A673 (cell line): ENCODE measurements around the gene RBM20. TPM values are rescaled to one million over a fixed set of nuclear protein-coding genes. Genes with fewer than 3 reads are reported as not detected.

Experiments used
- BruUV-seq: library from RNA; stranded (reverse); fragments of 400-500 nt; replicated peaks from 2 replicates; lab custom pipeline; 2021; lab: Mats Ljungman, UMichigan
- CTCF ChIA-PET: fragments of 300-600 bp; sonication (Branson Sonifier 250); formaldehyde crosslinking; loops from one replicate; lab custom pipeline; 2022; ENCODE audit warnings: antibody characterized with exemption; lab: Charles Lee
- POLR2A ChIA-PET: fragments of 300-600 bp; sonication (Branson Sonifier 250); formaldehyde crosslinking; loops from one replicate; lab custom pipeline; 2022; ENCODE audit warnings: antibody characterized with exemption; ENCODE audit not compliant: low non-redundant PET; lab: Charles Lee
- DNase-seq: peaks from one replicate; pipeline ENCODE4 v3.0.0-alpha.2; 2015; ENCODE audit warnings: low spot score
- H3K27ac ChIP-seq: fragments of 200-600 bp; sonication (generic); 2 replicates; pipeline ENCODE4 v1.5.1; 2016; ENCODE audit warnings: mixed run types, low read depth, mild to moderate bottlenecking, mixed read lengths, antibody characterized with exemption, low read length; ENCODE audit not compliant: poor library complexity, severe bottlenecking
- H3K27me3 ChIP-seq: fragments of 200-600 bp; sonication (generic); replicated peaks from 2 replicates; pipeline ENCODE4 v1.6.1; 2017; ENCODE audit warnings: mixed run types, low read depth, mild to moderate bottlenecking, mixed read lengths, antibody characterized with exemption, low read length; ENCODE audit not compliant: insufficient read depth, poor library complexity
- H3K36me3 ChIP-seq: fragments of 200-600 bp; sonication (generic); 2 replicates; pipeline ENCODE4 v1.6.1; 2016; ENCODE audit warnings: mixed run types, mild to moderate bottlenecking, mixed read lengths, antibody characterized with exemption, low read length; ENCODE audit not compliant: insufficient read depth, poor library complexity, severe bottlenecking
- H3K4me1 ChIP-seq: fragments of 200-600 bp; sonication (generic); 2 replicates; pipeline ENCODE4 v1.6.1; 2017; ENCODE audit warnings: mixed run types, mild to moderate bottlenecking, mixed read lengths, antibody characterized with exemption, low read length; ENCODE audit not compliant: insufficient read depth, poor library complexity, severe bottlenecking
- H3K4me3 ChIP-seq: fragments of 200-600 bp; sonication (generic); 2 replicates; pipeline ENCODE4 v1.5.1; 2016; ENCODE audit warnings: low read depth, mixed run types, mild to moderate bottlenecking, mixed read lengths, low read length; ENCODE audit not compliant: poor library complexity, severe bottlenecking
- H3K9me3 ChIP-seq: fragments of 200-600 bp; sonication (generic); 2 replicates; pipeline ENCODE4 v1.6.1; 2016; ENCODE audit warnings: mixed run types, low read depth, mild to moderate bottlenecking, mixed read lengths, antibody characterized with exemption, low read length; ENCODE audit not compliant: poor library complexity, severe bottlenecking
- CTCF ChIP-seq: fragments of 300-800, 200-600 bp; sonication (generic); conservative IDR thresholded peaks from 2 replicates; pipeline ENCODE4 v1.5.1; 2017; ENCODE audit warnings: low read depth, mild to moderate bottlenecking, antibody characterized with exemption, low read length, moderate library complexity, mixed read lengths
- EZH2 ChIP-seq: fragments of 200-600 bp; sonication (generic); IDR thresholded peaks from 2 replicates; pipeline ENCODE4 v1.6.1; 2017; ENCODE audit warnings: borderline replicate concordance, low read depth, mild to moderate bottlenecking, mixed read lengths, antibody characterized with exemption, low read length; ENCODE audit not compliant: poor library complexity, severe bottlenecking
- intact Hi-C: fragments of 100-400 bp; cut with micrococcal nuclease; formaldehyde crosslinking; loops from one replicate; pipeline ENCODE4 v1.10.0; 2022; ENCODE audit not compliant: unreplicated experiment
- total RNA-seq: library from RNA; stranded (reverse); gene quantifications from 2 replicates; pipeline ENCODE4 v1.2.3, GENCODE V29; 2021

The RBM20 gene
- total RNA-seq, 1 experiment from 2014 or later: 1.3 TPM

- intact Hi-C loops: no loop called here
- TF ChIP-seq EZH2 (no peak), CTCF (no peak)
- BruUV-seq: no TSS peak
- CTCF ChIA-PET: no interaction called here
- H3K27ac ChIP-seq: no peak overlapping the region
- no peak overlapping the region for H3K4me3 ChIP-seq
- DNase-seq: no peak
- H3K27me3 ChIP-seq: no peaks in the 10 kb centered on the region
- H3K36me3 ChIP-seq: no peaks in the 10 kb centered on the region
- POLR2A ChIA-PET: no interaction called here
- no peaks in the 10 kb centered on the region for H3K4me1 ChIP-seq
- H3K9me3 ChIP-seq: no peaks in the 10 kb centered on the region
Measured at GRCh38 chr10:110792476-110793125, 148.5 kb downstream of the RBM20 start.

GRCh38 chr10:110793128-110793812, 149.1 kb downstream of the RBM20 start:
- Histone ChIP-seq H3K36me3 (no peaks in the 10 kb centered on the region), H3K4me1 (no peaks in the 10 kb centered on the region), H3K27me3 (no peaks in the 10 kb centered on the region), H3K4me3 (no peak overlapping the region), H3K27ac (no peak overlapping the region), H3K9me3 (no peaks in the 10 kb centered on the region)
- DNase-seq: no peak
- TF ChIP-seq EZH2: no peak
- no peak for TF ChIP-seq CTCF
- no TSS peak for BruUV-seq
- CTCF ChIA-PET: no interaction called here
- intact Hi-C loops: no loop called here
- POLR2A ChIA-PET: no interaction called here

DNA sequence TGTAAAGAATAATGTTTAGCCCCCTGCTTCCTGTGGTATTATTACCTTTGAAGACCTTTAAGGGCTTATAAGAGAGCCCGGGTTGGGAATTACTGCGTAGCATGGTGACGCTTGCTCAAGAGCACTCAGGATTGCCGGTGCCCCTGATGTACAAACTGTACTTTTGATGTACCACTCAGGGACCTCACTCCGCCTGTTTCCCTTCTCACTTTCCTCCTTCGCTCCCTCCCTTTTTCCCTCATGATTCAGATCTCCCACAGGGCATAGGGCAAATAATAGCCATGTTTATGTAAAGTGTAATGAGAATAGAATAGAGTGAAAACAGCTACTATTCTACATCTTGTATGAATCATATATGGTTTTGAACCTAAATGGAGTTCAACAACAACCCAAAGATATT, 149.8 kb downstream of the RBM20 start:
- no peaks in the 10 kb centered on the region for H3K27me3 ChIP-seq
- ChIA-PET CTCF (no interaction called here), POLR2A (no interaction called here)
- no peaks in the 10 kb centered on the region for H3K9me3 ChIP-seq
- H3K4me1 ChIP-seq: no peaks in the 10 kb centered on the region
- intact Hi-C loops: no loop called here
- TF ChIP-seq CTCF (no peak), EZH2 (no peak)
- no peak overlapping the region for H3K4me3 ChIP-seq
- DNase-seq: no peak
- no peak overlapping the region for H3K27ac ChIP-seq
- no TSS peak for BruUV-seq
- H3K36me3 ChIP-seq: no peaks in the 10 kb centered on the region
